ENCODE data around the gene CIC.
"Not testable (repeated sequence)": the region's sequence is repeated elsewhere in the genome, so short reads cannot be mapped to it uniquely, and the experiment has no call there.

CIC gene

DNA sequence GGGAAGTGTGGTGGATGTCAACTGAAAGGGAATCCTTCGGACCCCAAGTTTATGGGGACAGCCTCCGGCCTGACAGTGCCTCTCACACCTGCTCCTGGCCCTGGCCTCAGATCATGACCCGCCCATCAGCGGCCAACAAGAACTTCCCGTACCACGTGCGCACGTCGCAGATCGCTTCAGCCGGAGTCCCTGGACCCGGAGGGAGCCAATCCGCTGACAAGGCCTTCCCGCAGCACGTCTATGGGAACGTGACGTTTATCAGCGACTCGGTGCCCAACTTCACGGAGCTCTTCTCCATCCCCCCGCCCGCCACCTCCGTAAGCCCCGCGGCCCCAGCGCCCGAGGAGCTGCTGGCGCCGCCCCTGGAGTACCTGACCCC is 54.4 kb downstream of the CIC start:
- FAIRE-seq (no peak), DNase-seq (ENCODE audit: insufficient read length, low spot score) (no peak)
- TF ChIP-seq POLR2A (IDR thresholded peaks at IDR 0.05; ENCODE audit: low read depth, low read length): no peak

DNA sequence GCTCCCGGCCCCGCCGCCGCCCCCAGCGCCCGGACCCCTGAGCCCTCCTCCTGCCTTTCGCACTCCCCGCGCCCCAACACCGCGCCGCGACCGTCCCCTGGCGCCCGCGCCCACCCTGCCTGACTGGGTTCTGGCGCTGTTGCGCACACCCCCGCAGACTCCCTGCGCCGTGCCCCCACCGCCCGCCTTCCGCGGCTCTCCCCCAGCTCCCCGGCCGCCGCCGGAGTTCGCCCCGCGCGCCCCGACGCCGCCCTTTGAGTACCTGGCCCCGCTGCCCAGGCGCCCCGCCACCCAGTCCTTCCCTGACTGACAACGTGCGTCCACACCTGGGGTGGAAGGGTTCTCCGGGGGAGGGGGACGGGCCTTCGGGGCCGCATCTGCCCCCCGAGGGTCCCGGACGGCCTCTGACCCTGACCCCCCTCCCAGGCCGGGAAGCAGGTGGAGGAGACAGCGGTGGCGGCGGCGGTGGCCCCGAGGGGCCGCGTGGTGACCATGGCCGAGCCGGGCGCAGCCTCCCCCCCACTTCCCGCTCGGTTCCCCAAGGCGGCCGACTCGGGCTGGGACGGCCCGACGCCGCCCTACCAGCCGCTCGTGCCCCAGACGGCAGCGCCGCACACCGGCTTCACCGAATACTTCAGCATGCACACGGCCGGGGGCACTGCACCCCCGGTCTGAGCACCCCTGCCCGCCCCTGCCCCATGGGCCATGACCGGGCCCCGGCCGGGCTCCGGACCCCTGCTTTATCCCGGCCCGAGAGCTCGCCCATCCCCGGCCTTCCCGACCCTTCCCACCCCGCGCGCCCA is 55.0 kb downstream of the CIC start:
- FAIRE-seq (no peak), DNase-seq (ENCODE audit: insufficient read length, low spot score) (no peak)
- TF ChIP-seq POLR2A (IDR thresholded peaks at IDR 0.05; ENCODE audit: low read depth, low read length): no peak

DNA sequence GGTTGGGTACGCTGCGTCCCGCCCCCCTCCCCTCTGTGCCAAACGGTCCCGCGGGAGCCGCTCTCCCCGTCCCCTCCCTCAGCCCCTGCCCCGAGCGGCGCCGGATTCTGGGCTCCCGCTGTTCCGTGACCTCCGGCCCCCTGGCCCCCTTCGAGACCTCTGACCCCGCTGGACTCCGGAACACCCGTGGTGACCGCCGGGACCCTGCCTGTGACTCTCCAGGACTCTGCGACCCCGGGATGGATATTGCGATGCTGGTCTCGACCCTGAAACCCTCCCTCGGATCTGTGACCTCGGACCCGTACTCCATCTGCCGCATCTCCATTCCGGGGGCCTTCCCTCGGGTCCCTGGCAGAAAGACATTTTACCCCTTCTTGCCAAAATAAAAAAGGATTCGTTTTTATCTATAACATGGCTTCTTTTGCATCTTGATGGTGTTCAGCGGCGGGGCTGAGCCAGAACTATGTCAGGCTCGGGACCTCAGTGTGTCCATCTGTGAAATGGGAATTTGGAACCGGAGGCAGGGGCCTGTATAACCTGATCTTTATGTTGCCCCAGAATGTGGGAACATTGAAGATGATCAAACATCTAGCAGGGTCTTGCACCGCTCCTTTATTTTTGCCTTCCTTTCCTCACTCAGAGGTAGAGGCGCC is 55.7 kb downstream of the CIC start:
- TF ChIP-seq POLR2A (IDR thresholded peaks at IDR 0.05; ENCODE audit: low read depth, low read length): no peak
- FAIRE-seq (no peak), DNase-seq (ENCODE audit: insufficient read length, low spot score) (no peak)

DNA sequence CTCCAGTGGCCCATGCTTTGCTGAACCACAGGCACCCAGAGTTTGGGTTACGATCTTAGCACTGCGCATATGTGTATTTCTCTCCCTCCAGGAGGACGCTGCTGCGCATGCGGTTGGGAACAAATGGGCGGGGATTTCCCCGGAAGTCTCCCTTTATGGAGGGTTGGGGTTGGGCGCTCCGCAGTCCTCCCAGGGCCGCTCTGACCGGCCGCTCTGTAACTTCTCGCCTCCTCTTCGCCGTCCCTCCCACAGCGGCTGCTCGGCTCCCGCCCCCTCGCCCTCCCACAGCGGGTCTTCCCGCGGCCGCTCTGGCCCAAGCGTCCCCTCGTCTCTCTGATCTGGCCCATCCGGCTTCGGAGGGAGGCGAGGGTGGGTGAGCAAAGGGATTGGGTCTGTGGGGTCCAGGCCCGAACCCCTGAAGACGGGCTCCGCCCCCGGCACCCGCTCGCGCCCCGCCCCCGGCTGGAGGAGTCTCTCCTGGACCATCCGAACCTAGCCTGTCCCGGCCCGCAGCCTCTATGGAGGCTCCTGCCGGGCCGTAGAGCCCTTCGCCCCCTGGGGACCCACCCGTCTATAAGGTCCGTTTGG is 56.4 kb downstream of the CIC start, which contains the start of gene MEGF8:
Gene MEGF8, plus strand, starts transcription at position 328 of the 588 bp plus-strand sequence. CDS start 609 bp downstream, outside the sequence.
- FAIRE-seq: peak; percentile 95
- peak; percentile 100 for DNase-seq (ENCODE audit: insufficient read length, low spot score)
- TF ChIP-seq POLR2A (IDR thresholded peaks at IDR 0.05; ENCODE audit: low read depth, low read length): peak; percentile 57; the same call in 1 of the 2 replicates

DNA sequence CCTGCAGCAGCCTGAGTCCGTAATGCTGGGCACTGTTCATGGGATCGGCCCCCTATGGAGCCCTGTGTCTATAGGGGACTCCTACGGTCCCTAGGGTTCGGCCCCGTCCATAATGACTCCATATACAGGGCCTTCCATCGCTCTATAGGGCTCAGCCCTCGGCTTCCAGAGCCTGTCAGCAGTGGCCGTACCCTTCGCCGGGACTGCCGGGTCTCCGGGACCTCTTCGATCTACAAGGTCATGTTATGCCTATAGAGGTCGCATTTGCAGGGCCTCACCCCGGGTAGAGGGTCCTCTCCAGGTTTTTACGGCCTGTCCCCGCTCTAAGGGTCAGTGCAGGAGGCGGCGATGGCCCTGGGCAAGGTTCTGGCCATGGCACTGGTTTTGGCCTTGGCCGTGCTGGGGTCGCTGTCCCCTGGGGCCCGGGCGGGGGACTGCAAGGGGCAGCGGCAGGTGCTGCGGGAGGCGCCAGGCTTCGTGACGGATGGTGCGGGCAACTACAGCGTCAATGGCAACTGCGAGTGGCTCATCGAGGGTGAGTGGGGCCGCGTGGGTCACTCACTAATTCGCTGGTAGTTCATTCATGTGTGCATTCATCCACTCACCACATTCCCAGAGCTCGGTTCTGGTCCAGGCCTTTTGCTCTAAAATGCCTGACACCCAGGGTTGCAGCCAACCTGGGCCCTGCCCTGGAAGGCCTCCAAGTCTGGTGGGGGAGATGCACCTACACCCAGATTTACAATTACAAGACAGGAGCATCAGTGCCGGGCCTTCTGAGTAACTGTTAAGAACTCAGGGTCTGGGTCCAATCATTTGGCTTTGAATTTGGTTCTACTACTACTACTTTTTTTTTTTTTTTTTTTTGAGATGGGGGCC is 57.1 kb downstream of the CIC start:
- FAIRE-seq: no peak
- TF ChIP-seq POLR2A (IDR thresholded peaks at IDR 0.05; ENCODE audit: low read depth, low read length): no peak
- DNase-seq (ENCODE audit: insufficient read length, low spot score): no peak

DNA sequence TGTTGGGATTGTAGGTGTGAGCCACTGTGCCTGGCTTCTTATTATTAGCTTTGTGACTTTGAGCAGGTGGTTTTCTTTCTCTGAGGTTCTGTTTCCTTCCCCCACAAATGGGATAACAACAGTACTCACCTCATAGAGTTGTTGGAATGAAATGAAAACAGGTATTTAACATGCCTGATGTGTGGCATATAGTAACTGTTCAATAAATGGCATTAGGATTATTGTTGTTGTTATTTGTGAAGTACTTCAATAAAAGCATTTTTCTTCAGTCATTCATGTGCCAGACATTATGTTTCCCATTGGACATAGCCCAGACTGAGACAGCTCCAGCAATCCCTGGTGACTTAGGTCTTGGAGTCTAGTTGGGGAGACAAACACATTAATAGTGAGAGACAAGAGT is 57.9 kb downstream of the CIC start:
- DNase-seq (ENCODE audit: insufficient read length, low spot score) (no peak), FAIRE-seq (no peak)
- no peak for TF ChIP-seq POLR2A (IDR thresholded peaks at IDR 0.05; ENCODE audit: low read depth, low read length)

DNA sequence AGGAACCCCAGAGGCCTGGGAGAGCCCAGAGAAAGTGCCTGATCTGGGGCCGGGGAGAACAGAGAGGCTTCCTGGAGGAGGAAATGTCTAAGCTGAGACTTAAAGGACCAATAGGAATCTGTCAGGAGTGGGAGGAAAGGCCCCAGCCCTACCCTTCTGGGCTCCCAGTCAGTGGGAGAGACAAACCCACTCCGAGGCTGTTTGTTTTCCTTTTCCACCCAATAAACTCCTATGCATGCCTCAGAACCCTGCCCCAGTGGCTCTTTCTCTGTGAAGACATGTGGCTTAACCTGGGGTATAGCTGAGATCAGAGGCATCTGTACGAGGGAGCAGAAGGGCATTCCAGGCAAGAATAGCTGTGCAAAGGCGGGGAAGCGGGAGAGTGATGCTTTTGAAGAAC is 58.3 kb downstream of the CIC start:
- no peak for FAIRE-seq
- no peak for TF ChIP-seq POLR2A (IDR thresholded peaks at IDR 0.05; ENCODE audit: low read depth, low read length)
- DNase-seq (ENCODE audit: insufficient read length, low spot score): no peak

DNA sequence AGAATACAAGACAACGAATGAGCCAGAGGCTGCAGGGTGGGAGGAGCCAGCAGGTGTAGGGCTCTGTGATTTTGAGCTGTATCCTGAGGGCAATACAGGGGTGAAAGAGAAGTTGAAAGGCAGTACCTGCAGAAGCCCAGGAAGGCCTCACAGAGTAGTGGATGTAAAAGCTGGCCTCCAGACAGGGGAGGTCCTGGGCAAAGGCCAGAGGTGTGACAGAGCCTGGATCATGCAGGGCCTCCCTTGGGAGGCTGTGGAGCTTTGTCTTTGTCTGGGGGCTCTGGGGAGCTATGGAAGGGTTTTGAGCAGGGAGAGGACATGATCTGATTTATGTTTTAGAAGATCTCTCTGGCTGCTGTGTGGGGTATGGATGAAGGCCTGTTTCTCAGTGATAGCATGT is 59.1 kb downstream of the CIC start:
- FAIRE-seq (no peak), DNase-seq (ENCODE audit: insufficient read length, low spot score) (no peak)
- no peak for TF ChIP-seq POLR2A (IDR thresholded peaks at IDR 0.05; ENCODE audit: low read depth, low read length)

DNA sequence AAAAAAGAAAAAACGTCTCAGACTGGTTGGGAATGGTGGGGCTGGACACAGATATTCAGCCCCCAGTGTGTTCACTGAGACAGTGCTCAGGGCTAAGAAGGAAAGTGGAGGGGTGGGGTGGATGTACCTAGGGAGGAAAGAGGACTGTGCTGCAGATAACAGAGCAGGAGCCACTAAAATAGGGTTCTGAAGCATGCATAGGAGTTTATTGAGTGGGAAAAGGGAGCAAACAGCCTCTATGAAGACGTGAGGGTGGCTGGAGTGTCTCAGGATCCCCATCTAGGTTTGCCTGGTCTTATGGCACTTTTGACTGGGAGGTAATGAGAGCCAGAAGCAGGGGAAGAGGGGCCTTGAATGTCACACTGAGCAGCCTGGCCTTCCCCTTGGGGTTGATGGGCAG is 59.8 kb downstream of the CIC start:
- DNase-seq (ENCODE audit: insufficient read length, low spot score) (no peak), FAIRE-seq (no peak)
- TF ChIP-seq POLR2A (IDR thresholded peaks at IDR 0.05; ENCODE audit: low read depth, low read length): no peak

DNA sequence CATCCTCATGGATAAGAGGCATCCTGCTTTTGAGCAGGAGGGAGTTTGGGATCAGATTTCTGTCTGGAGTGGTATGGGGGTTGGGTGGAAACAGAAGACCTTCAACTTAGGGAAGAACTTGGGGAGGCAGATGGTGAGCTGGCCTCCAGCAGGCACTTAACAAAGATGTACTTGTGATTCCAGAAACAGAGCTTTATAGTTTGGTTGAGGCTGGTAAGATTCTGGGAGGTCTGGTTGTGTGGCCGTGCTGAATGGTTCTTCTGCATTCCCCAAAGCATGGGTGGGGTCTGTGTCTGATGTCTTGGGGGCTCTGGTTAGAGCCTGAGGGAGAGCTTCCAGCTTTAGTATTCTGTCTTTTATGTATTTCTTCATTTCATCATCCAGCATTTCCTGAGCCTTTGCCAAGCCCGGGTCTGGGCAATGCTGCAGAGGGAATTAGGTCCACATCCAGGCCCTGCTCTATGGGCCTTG is 61.2 kb downstream of the CIC start:
- no peak for TF ChIP-seq POLR2A (IDR thresholded peaks at IDR 0.05; ENCODE audit: low read depth, low read length)
- DNase-seq (ENCODE audit: insufficient read length, low spot score) (no peak), FAIRE-seq (no peak)

DNA sequence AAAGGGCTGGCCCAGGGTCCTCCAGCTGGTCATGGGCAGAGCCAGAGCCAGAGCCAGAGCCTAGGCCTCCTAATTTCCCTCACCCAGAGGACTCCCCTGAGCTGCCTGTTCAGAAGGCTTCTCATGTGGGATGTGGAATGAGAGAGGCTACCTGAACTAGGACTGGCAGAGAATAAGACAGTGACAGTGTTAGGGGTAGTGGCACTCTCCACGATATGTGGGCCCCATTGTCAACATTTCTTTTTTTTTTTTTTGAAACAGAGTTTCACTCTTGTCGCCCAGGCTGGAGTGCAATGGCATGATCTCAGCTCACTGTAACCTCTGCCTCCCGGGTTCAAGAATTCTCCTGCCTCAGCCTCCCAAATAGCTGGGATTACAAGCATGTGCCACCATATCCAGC is 62.3 kb downstream of the CIC start:
- FAIRE-seq: not testable (repeated sequence)

DNA sequence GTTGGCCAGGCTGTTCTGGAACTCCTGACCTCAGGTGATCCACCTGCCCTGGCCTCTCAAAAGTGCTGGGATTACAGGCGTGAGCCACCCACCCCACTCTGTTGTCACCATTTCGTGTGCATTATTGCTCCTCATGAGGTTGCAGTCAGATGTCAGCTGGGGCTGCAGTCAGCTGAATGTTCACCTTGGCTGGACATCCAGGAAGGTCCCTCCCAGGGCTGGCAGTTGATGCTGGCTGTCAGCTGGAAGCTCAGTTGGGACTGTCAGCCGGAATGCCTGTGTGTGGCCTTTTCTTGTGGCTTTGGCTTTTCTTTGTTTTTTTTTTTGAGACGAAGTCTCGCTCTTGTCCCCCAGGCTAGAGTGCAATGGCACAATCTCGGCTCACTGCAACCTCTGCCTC is 63.0 kb downstream of the CIC start:
- no peak for TF ChIP-seq POLR2A (IDR thresholded peaks at IDR 0.05; ENCODE audit: low read depth, low read length)
- FAIRE-seq (no peak), DNase-seq (ENCODE audit: insufficient read length, low spot score) (no peak)

More for the DNA sequence above, 62.3 kb downstream of the CIC start:
- not testable (repeated sequence) for DNase-seq (ENCODE audit: insufficient read length, low spot score)

DNA sequence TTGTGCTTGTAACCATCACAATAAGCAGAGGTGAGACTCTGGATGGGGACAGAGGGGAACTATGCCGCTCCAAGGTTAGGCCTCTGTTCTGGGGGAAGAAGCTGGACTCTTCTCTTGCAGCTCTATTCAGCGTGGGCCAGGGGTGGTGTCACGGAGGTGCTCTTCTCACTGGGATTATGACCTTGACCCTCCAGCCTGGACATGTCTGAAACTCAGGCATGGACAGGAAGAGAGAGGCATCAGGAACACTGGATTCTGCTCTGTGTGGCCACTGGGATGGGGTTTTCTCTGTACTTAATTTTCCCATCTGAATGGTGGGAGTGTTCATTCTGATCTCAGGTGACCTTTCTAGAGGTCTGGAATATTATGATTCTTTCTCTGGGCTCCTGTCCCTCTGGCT is 64.0 kb downstream of the CIC start:
- FAIRE-seq: no peak
- no peak for TF ChIP-seq POLR2A (IDR thresholded peaks at IDR 0.05; ENCODE audit: low read depth, low read length)
- no peak for DNase-seq (ENCODE audit: insufficient read length, low spot score)
